NB4 (cell line): Measurements from ENCODE around the gene CFAP299.

Source experiments
- CTCF ChIP-seq: IDR thresholded peaks from one replicate; pipeline ENCODE4 v1.5.1; 2012; ENCODE audit warnings: low read depth, low read length
- POLR2A ChIP-seq: IDR thresholded peaks from 2 replicates; pipeline ENCODE4 v1.6.1; 2011; ENCODE audit warnings: mild to moderate bottlenecking; ENCODE audit not compliant: insufficient read length; ENCODE audit errors: extremely low read depth

DNA sequence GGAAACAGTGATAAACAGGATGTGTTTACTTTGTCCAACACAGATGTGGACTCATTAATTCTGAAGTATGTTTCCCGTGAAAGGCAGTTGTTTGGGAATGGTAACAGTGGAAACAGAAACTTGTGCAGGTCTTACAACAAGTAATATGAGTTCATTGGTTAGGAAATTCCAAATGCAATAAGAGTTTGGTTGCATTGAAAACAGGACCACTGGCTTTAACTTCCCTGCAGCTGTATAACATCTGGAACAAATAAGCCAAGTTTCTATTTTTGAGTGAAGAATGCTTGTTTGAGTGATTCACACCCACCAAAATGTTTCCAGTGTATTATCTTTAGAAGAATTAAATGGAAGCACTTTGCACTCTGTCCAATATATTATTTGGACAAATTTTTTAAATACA is 612.6 kb downstream of the CFAP299 start:
- TF ChIP-seq CTCF (no peak), POLR2A (no peak)
